ENCODE data around the gene HAGH.

The HAGH gene

GRCh38 chr16:1826691-1827573 lies at the start of gene HAGH, which contains the start of gene FAHD1:
Gene HAGH (minus strand): TSS chr16:1826825. CDS start chr16:1826787, 38 bp downstream.
Gene FAHD1 (plus strand): TSS chr16:1827206. CDS start chr16:1827239, 33 bp downstream.
- Histone ChIP-seq H3K4me3 (ENCODE audit: low read depth, low read length) (peak within 1 kb of the TSS; percentile 97), H3K4me1 (ENCODE audit: control insufficient read depth, insufficient read depth, low read length) (no peaks in the 10 kb centered on the region), H3K36me3 (ENCODE audit: control insufficient read depth in 2 of 2, insufficient read depth in 1 of 2, low read length in 2 of 2) (peaks cover 0 to 26% of the 10 kb centered on the region in 2 experiments; a peak in 2 of 3 replicates), H3K27ac (ENCODE audit: extremely low read depth, low read depth, low read length) (peak within 1 kb of the TSS; percentile 78; the same call in 1 of the 2 replicates), H3K9me3 (ENCODE audit: control insufficient read depth, insufficient read depth, low read depth, low read length) (no peaks in the 10 kb centered on the region)
- POLR2A ChIA-PET, result interaction anchor here (0.8 to 1.9 kb wide), 8 partner anchors 13 to 328 kb away, joined by 3 to 12 read pairs (median 4); partner anchors contain the start of genes NUBP2, RPS2, SPSB3 and TBL3
- CTCF ChIA-PET, result interaction anchor here (0.5 to 1.0 kb wide), 4 partner anchors 12 to 1618 kb away, joined by 3 to 7 read pairs (median 3); no protein-coding TSS in a partner anchor
- no peak for TF ChIP-seq ATF2 (tag by site-specific recombination; IDR thresholded peaks at IDR 0.05; ENCODE audit: low read depth)
- peak; percentile 39 for TF ChIP-seq ZNF398 (tag by site-specific recombination; IDR thresholded peaks at IDR 0.05)
- peak; percentile 89 for TF ChIP-seq GLI4 (tag by site-specific recombination; IDR thresholded peaks at IDR 0.05)
- peak; percentile 92 for TF ChIP-seq KLF8 (tag by site-specific recombination; IDR thresholded peaks at IDR 0.05)
- no peak for TF ChIP-seq PRDM6 (tag by site-specific recombination; IDR thresholded peaks at IDR 0.05)
- TF ChIP-seq WT1 (tag by site-specific recombination; IDR thresholded peaks at IDR 0.05), result no peak; the same call in 1 of the 2 replicates
- peak; percentile 74 for TF ChIP-seq REST (tag by site-specific recombination; IDR thresholded peaks at IDR 0.05)
- TF ChIP-seq ZNF544 (tag by site-specific recombination; IDR thresholded peaks at IDR 0.05), result no peak
- TF ChIP-seq ZNF792 (tag by site-specific recombination; IDR thresholded peaks at IDR 0.05), result peak; percentile 67; the same call in 1 of the 2 replicates
- no peak for TF ChIP-seq TCF7L2 (IDR thresholded peaks at IDR 0.05; ENCODE audit: borderline replicate concordance, low read depth, low read length)
- TF ChIP-seq ZNF645 (tag by site-specific recombination; IDR thresholded peaks at IDR 0.05), result peak; percentile 78; the same call in 1 of the 2 replicates
- TF ChIP-seq ZNF223 (tag by site-specific recombination; IDR thresholded peaks at IDR 0.05), result no peak
- TF ChIP-seq ZNF433 (tag by site-specific recombination; IDR thresholded peaks at IDR 0.05; ENCODE audit: low read depth), result no peak
- peak; percentile 90 for TF ChIP-seq ZNF629 (tag by site-specific recombination; IDR thresholded peaks at IDR 0.05)
- no peak for TF ChIP-seq ZNF521 (tag by site-specific recombination; IDR thresholded peaks at IDR 0.05)
- no peak for TF ChIP-seq ZNF37A (tag by site-specific recombination; IDR thresholded peaks at IDR 0.05)
- TF ChIP-seq ZNF658 (tag by site-specific recombination; IDR thresholded peaks at IDR 0.05), result no peak
- TF ChIP-seq HOXA7 (CRISPR knock-in tag; IDR thresholded peaks at IDR 0.05; ENCODE audit: borderline replicate concordance), result no peak
- TF ChIP-seq ZNF266 (tag by site-specific recombination; IDR thresholded peaks at IDR 0.05; ENCODE audit: low read depth), result no peak
- TF ChIP-seq SETDB1 (IDR thresholded peaks at IDR 0.05; ENCODE audit: insufficient read length, low read length), result no peak
- TF ChIP-seq ZFHX2 (tag by site-specific recombination; conservative IDR thresholded peaks at IDR 0.05), result peak; percentile 89
- peak; percentile 69 for TF ChIP-seq ZSCAN30 (tag by site-specific recombination; IDR thresholded peaks at IDR 0.05)
- TF ChIP-seq ZNF354C (tag by site-specific recombination; IDR thresholded peaks at IDR 0.05; ENCODE audit: borderline replicate concordance, low read depth), result 0 out of 2 replicates have a peak, but pooled peaks have one; percentile 38
- TF ChIP-seq ZNF221 (tag by site-specific recombination; IDR thresholded peaks at IDR 0.05; ENCODE audit: borderline replicate concordance), result peak; percentile 7; the same call in 1 of the 2 replicates

Data from HEK293 (cell line).